Fibroblast of peridontal ligament (primary cell): ENCODE results near the gene KRTAP13-1.

Experiments used
- DNase-seq: peaks from one replicate; pipeline ENCODE4 v3.0.0-alpha.2; 2010; ENCODE audit errors: extremely low read depth

The KRTAP13-1 gene, protein sequence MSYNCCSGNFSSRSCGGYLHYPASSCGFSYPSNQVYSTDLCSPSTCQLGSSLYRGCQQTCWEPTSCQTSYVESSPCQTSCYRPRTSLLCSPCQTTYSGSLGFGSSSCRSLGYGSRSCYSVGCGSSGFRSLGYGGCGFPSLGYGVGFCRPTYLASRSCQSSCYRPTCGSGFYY

DNA sequence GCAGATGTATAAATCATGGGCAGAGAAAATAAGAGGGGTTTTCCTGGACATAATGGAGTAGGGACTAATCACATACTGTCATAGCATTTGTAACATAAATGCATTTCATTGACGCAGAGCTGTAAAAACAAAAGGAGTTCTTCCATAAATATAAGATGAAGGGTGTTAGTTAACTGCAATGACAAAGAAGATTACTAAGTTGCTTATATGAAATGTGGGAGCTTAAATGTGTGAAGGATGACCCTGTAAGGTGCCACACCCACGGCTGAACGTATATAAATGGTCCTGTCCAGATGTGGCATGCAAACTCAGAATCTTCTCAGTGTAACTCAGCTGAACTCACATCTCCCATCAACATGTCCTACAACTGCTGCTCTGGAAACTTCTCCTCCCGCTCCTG is at the start of gene KRTAP13-1:
KRTAP13-1 (plus strand) TSS at position 301 of the 400 bp plus-strand sequence; CDS start at position 357, 56 bp downstream.
- DNase-seq, result no peak

DNA sequence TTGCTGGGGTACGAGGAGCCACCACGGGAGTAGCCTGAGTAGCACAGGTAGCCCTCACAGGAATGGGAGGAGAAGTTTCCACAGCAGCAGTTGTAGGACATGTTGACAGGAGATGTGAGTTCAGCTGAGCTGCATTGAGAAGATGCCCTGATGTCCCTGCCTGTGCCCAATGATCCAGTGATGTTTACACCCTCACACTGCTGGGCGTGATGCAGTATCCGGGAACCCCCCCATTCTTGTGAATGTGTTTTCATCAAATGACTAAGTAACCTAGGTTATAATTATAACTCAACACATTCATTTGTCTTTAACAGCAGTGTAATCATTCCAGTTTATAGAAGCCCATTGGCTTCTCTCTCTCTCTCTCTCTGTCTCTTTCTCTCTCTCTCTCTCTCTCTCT is 47.3 kb upstream of the KRTAP13-1 start, which contains the start of gene KRTAP23-1:
KRTAP23-1 (minus strand) TSS at position 101 of the 400 bp plus-strand sequence; CDS start at position 101, 0 bp downstream.
- DNase-seq, result no peak

DNA sequence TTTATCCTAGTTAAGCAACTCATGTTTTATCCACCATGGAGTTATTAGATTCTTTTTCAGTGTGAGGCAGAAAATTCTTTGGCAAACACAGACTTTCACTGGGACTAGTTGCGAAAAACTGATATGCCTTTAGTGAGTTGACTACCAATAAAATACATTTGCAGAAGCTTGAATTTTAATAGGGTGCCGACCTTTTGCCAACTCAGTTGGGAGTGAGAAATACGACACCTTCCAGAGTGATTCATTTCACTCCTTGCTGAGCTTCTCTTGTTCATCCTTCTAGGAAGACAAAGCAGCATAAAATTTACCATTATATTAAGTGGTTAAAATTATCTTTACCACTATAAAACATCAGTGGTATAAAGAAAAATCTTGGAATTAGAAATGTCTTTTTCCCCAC is 46.3 kb upstream of the KRTAP13-1 start:
- no peak for DNase-seq

DNA sequence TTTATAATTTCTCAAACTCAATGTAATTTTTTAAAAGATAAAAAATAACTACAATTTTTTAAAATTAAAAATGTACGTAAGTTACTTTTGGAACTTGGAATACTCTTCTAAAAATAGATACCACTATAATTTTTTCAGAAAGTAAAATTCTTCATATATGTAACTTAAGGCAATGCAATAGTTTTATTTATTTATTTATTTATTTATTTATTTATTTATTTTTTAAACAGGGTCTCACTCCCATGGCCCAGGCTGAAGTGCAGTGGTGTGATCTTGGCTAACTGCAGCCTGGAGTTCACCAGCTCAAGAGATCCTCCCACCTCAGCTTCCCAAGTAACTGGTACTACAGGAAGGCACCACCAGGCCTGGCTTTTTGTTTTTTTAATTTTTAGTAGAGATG is 44.3 kb upstream of the KRTAP13-1 start:
- DNase-seq, result no peak

DNA sequence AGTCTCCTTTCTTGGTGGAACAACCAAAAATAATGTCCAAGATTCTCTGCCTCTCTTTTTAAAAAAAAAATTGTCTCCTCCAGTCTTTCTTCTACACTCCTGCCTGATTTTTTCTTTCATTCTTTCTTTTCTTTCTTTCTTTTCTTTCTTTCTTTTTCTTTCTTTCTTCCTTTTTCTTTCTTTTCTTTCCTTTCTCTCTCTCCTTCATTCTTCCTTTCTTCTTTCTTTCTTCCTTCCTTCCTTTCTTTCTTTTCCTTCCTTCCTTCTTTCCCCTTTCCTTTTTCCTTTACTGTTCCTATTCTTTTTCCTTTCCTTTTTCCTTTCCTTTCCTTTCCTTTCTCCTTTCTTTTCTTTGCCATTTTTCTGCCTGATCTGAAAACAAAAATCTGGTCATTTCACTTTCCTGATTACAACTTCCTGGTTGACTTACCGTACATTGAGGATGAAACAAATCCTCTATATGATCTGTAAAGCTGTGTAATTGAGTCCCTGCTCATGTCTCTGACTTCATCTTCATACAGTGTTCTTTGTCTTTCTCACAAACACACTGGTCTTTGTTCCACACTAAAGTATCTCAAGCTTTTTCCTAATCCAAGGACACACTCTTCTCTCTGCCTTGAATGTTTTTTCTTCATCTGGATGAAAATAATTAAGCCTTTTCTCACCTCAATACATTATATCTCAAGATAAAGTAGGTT is 41.4 kb upstream of the KRTAP13-1 start:
- no peak for DNase-seq

DNA sequence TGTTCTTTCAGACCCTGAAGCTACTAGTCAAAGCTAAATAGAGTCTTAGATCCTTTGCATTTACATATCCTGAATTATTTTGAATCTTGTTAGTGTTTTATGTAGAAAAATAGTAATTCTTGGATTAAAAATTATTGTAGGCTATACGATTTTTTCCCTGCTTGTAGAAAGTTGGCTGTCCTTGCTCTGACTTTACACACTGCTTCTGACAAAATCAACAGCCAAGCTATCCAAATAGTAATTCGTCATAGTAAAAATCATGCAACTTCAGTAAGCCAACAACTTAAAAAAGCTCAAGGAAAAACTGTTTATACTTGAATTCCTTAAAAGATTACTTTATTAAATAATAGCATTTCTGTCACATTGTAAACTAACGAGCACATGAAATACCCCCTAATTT is 39.9 kb upstream of the KRTAP13-1 start:
- no peak for DNase-seq

DNA sequence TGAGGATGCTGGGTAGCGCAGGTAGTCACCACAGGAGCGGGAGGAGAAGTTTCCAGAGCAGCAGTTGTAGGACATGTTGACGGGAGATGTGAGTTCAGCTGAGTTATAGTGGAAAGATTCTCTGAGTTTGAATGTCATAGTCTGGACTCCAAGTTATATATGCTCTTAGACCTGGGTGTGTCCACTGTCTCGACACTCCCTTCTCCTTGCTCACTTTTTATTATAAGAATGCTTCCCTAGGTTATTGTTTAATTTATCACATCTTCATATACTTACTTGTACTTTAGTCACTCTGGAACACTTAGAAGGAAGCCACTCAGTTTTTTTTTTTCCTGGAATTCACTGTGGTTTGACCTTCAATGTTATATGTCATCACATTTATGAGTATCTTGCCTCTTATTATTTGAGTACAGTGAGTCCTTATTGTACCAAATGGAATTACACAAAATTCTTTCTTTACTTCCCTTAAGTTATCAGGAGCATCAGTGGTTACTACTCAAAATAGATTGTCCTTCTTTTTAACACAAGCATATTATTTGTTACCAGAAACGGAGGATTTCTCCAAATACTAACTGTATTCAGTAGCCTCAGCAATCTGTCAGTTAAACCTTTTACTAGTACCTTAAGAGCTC is 23.6 kb upstream of the KRTAP13-1 start, which contains the start of gene KRTAP13-2:
KRTAP13-2 (minus strand) TSS at position 133 of the 632 bp plus-strand sequence; CDS start at position 75, 58 bp downstream.
- no peak for DNase-seq

DNA sequence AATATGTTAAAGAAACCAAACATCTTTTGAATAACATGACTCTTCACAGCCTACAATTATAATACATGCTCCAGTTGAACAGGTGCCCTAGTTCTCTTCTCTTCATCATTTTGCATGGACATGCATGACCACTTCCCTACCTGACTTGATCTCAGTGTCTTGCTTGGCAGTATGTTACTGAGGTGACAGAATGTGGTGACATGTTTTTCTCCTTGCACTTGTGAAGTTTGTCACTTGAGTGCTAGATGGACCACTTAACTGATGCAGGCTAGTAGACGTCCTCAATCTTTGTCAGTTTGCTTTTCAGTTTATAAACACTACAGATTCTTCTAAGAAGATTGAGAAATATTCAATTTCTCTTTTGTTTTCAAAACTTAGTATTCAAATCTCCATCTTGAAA is 13.6 kb upstream of the KRTAP13-1 start:
- DNase-seq, result no peak

DNA sequence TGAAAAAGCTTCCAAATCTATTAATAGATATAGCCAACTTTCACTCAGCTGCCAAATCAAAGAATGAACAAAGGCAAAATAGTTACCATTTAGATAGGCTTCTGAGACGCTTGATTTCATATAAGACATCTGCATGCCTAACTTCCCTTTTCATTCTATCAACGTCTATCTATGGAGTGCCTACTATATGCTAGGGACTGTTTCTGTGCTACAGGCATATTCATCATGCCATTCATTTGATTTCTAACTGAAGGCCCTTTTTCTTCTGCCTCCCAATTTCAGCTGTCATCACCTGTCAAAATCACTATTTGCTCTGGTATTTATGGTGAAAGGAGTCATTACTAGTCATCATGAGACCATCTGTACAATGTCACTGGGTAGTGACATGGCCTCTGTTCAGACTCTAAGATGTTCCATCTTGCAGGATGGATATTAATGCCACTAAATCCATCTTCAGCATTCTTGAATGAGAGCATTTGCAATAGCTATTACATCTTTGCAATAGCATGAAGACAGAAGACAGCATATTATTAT is 4.3 kb upstream of the KRTAP13-1 start:
- DNase-seq, result no peak

DNA sequence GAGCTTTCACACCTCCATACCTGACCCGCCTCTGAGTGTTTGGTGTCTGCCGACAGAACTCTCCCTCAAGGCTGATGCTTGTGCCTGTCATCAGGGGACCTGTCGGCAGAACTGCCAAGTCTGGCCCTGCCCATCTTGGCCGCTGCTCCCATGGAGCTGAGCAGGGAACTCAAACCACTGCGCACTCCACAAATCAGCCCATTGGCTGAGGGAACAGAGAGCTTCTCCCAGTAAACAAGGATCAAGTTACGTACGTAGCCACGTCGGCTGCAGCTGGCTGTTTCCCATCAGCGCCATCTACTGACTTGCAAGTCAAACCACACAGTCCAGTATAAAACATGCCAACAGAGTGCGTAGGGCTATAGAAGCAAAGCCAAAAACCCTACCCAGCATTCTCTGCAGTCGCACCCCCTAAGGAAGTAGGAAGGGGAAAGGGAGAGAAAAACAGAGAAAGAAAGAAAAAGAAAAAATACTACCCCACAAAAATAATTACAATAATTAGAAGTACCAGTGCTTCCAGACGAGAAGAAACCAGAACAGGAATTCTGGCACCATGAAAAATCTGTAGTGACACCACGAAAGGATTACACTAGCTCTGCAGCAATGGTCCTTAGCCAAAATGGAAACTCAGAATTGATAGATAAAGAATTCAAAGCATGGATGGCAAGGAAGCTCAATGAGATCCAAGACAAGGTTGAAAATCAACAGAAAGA is 13.1 kb downstream of the KRTAP13-1 start:
- no peak for DNase-seq

DNA sequence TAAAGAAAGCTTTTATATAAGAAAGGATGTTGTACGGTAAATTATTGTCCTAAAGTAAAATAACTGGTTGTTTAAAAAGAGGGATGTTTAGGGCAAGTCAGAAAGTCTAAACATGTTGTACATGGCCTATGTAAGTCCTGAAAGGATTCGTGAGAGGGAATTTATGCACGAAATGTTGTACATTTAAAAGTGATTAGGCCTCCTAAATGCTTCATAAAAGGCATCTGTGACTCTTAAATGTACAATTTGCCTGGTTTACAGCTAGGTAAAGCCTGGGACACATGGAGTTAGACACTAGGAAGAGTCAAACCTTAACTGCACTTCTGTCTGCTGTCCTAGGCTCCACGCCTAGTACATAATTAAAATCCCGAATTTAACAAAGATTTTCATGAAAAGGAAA is 20.2 kb downstream of the KRTAP13-1 start:
- no peak for DNase-seq

DNA sequence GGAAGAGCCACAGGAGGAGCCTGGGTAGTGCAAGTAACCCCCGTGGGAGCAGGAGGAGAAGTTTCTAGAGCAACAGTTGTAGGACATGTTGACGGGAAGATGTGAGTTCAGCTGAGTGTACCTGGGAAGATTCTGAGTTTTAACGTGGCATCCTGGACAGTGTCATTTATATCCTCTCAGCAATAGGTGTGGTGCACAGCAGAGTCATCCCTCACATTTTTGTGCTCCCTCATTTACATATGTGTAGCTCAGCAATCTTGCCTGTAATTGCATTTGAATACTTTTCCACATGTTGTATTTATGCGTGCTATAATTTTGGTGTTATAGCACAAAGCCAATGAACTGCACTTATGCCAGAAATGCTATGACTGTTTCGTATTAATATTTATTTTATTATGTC is 30.0 kb downstream of the KRTAP13-1 start, which contains the start of gene KRTAP13-3:
KRTAP13-3 (minus strand) TSS at position 101 of the 400 bp plus-strand sequence; CDS start at position 87, 14 bp downstream.
- no peak for DNase-seq

DNA sequence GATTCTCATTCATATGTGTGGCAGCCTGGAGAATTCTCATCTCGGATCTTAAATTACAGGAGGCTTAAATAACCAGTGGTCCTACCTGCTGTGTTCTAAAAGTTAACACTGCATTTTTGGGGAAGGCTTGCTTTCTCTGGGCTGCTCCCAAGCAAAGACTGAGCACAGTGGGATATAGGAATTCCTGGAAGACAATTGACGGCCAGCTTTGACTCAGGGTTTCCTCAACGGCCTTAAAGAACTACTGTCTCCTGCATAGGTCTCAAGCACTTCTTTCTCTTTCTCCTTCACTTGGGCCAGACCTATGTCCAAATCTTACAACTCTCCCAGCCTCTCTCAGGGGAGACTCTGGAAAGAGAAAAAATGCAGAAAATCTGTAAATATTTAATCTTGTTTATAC is 30.9 kb downstream of the KRTAP13-1 start:
- DNase-seq, result no peak

DNA sequence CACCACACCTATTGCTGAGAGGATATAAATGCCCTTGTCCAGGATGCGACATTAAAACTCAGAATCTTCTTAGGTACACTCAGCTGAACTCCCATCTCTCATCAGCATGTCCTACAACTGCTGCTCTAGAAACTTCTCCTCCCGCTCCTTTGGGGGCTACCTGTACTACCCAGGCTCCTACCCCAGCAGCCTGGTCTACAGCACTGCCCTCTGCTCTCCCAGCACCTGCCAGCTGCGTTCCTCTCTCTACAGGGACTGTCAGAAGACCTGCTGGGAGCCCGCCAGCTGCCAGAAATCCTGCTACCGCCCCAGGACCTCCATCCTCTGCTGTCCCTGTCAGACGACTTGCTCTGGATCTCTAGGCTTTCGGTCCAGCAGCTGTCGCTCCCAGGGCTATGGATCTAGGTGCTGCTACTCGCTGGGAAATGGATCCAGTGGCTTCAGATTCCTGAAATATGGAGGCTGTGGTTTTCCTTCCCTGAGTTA is 34.4 kb downstream of the KRTAP13-1 start, which contains the start of gene KRTAP13-4:
KRTAP13-4 (plus strand) TSS at position 51 of the 486 bp plus-strand sequence; CDS start at position 107, 56 bp downstream.
- no peak for DNase-seq

DNA sequence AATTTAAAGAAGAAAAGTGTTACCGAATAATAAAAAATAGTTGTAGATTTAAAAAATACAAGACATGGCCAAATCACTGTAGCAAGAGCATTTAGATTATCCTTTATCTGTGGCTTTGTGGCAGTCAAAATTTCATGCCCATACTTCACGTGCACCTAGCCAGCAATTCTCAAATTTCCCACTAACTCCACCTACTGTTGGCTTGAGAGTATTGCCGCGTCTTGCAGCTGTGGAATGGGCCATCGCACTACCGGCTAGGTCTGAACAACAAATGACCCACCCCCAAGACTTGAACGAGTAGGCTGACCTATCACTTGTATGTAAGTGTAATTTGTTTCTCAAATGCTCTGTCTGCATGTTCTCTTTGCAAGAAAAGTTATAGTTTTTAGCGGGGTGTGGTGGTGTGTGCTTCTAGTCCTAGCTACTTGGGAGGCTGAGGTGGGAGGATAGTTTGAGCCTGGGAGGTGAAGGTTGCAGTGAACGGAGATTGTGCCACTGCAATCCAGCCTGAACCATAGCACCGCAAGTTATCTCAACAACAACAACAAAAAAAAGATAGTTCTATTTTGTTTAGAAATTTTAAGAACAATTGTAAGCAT is 38.3 kb downstream of the KRTAP13-1 start:
- no peak for DNase-seq

DNA sequence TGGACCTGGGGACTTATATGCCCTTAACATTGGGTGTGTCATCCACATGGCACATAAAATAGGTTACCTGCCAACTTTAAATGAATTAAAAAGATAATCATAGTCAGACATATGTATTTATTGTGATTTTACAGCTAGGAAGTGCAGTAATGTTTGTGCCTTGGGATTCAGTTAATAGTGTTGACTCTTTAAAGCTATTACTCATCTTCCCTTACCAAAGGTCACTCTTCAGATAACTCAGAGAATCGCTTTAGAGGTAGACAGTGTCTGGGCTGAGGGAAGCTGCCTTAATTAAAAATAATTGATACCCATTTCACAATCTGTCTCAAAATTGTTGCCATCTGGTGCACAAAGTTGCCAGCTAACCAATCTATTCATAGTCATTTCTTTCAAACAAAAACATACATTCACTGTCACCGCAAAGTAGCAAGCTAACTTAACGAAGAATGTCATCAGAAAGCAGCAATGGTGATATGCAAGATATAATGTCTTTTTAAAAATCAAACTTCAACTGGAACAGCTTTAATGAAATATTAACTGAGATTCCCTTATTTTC is 41.3 kb downstream of the KRTAP13-1 start:
- DNase-seq, result no peak

DNA sequence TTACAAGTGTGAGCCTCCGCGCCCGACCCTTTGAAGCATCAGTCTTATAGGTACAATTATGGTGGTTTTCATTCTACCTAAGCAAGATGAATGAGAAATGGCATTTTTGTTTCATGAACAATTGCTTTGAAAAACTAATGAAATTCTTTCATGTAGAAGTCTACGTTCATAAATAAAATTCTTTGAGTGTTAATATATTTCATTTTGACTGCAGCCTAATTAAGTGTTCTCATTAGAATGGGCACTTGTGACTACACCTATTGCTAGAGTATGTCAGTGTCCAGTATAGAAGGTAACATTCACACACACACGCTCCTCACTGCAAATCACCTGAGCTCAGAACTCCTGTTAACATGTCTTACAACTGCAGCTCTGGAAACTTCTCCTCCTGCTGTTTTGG is 44.1 kb downstream of the KRTAP13-1 start, which contains the start of gene KRTAP15-1:
KRTAP15-1 (plus strand) TSS at position 301 of the 400 bp plus-strand sequence; CDS start at position 354, 53 bp downstream.
- DNase-seq, result no peak

DNA sequence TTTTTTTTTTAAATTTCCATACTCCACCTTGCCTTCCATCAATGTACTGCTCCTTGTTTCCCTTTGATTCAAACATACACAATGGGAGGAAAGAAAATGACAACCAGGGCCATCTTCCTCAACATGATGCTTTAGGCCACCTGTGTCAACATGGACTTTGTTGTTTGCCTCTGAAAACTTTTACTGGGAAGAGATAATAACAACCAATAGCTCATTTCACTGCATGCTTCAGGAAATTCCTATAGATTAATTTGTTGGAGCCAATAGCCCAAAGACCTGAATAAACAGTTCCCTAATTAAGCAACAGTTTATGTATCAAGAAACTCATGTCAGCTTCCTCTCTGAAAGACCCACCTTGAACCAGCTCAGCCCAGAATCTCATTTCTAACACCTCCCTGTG is 47.4 kb downstream of the KRTAP13-1 start:
- no peak for DNase-seq

DNA sequence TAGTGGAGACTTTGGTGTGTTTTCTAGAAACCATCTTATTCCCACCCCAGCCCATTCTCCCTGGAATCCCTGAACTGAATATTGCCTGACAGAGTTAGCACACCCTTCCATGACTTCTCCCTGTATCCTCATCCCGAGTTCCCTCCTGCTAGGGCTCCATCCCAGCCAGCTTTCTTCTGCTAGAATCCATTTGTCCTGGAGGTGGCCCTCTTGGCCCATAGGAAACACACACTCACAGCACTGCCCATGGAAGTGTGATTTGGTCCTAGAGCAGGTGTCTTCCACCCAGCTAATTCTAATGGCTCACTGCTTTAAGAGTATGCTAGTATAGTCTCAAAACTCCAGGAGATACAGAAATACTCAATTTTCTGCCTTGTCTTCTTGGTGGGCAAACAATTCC is 48.4 kb downstream of the KRTAP13-1 start:
- DNase-seq, result no peak
